Vagina (tissue), 2 donors: ENCODE results near the gene ROPN1B. TPM values are rescaled to one million over a fixed set of nuclear protein-coding genes. Genes with fewer than 3 reads are reported as not detected.

Source experiments
- DNase-seq, 2 donors: peaks; one replicate each; pipeline ENCODE4 v3.0.0-alpha.2; 2017; ENCODE audit errors: extremely low spot score in 2 of 2
- H3K27ac ChIP-seq: fragments of 200-600 bp; sonication (generic); one replicate; pipeline ENCODE4 v1.5.1; 2019
- H3K27me3 ChIP-seq: fragments of 200-600 bp; sonication (generic); one replicate; pipeline ENCODE4 v1.5.1; 2019
- H3K36me3 ChIP-seq, 2 donors: fragments of 200-600 bp; sonication (generic); one replicate each; pipeline ENCODE4 v1.5.1; 2017 to 2019
- H3K4me1 ChIP-seq: fragments of 200-600 bp; sonication (generic); one replicate; pipeline ENCODE4 v1.5.1; 2019
- H3K4me3 ChIP-seq, 2 donors: fragments of 200-600 bp; sonication (generic); 1 replicate in 1 of 2; 2 replicates in 1 of 2; pipeline ENCODE4 v1.5.1; 2016 to 2019
- H3K9me3 ChIP-seq: fragments of 200-600 bp; sonication (generic); one replicate; pipeline ENCODE4 v1.5.1; 2019
- CTCF ChIP-seq, 3 experiments: fragments of 450-650 bp in 2 of 3; fragments of 200-600 bp in 1 of 3; sonication (generic) in 1 of 3; IDR thresholded peaks; one replicate each; pipeline ENCODE4 v1.5.1; 2017 to 2019; ENCODE audit warnings: antibody characterized with exemption in 3 of 3, mild to moderate bottlenecking in 2 of 3, moderate library complexity in 2 of 3
- POLR2A ChIP-seq, 2 donors: fragments of 450-650 bp; IDR thresholded peaks; one replicate each; pipeline ENCODE4 v1.6.1; 2017; ENCODE audit warnings: antibody characterized with exemption in 2 of 2, mild to moderate bottlenecking in 2 of 2, moderate library complexity in 2 of 2
- POLR2AphosphoS5 ChIP-seq, 2 donors: sonication (generic); formaldehyde crosslinking; IDR thresholded peaks; one replicate each; pipeline ENCODE4 v1.9.0; 2017; ENCODE audit warnings: antibody characterized with exemption in 2 of 2, mild to moderate bottlenecking in 2 of 2, low read depth in 1 of 2; ENCODE audit not compliant: insufficient read depth in 1 of 2
- intact Hi-C: fragments of 100-400 bp; cut with DNase I; formaldehyde crosslinking; loops from one replicate; pipeline ENCODE4 v1.15.1; 2023
- total RNA-seq: library from RNA; depleted of rRNA; stranded (reverse); fragments of >200 nt; gene quantifications from one replicate; pipeline ENCODE4 v1.2.3, GENCODE V29; 2016

Gene ROPN1B
- total RNA-seq, 1 donor from 2014 or later: not detected

GRCh38 chr3:126014252-126014651 lies 45.3 kb downstream of the ROPN1B start:
- DNase-seq: peak; percentile 60 to 74
- Histone ChIP-seq H3K4me3 (no peak overlapping the region), H3K9me3 (no peaks in the 10 kb centered on the region), H3K27ac (no peak overlapping the region), H3K36me3 (peaks cover 0 to 32% of the 10 kb centered on the region in 2 donors), H3K4me1 (no peaks in the 10 kb centered on the region), H3K27me3 (no peaks in the 10 kb centered on the region)
- intact Hi-C loops: no loop called here
- TF ChIP-seq CTCF (IDR thresholded peaks at IDR 0.05): no peak
- TF ChIP-seq POLR2AphosphoS5 (IDR thresholded peaks at IDR 0.05; ENCODE audit: insufficient read depth in 1 of 2, low read depth in 1 of 2): no peak
- TF ChIP-seq POLR2A (IDR thresholded peaks at IDR 0.05): no peak

DNA sequence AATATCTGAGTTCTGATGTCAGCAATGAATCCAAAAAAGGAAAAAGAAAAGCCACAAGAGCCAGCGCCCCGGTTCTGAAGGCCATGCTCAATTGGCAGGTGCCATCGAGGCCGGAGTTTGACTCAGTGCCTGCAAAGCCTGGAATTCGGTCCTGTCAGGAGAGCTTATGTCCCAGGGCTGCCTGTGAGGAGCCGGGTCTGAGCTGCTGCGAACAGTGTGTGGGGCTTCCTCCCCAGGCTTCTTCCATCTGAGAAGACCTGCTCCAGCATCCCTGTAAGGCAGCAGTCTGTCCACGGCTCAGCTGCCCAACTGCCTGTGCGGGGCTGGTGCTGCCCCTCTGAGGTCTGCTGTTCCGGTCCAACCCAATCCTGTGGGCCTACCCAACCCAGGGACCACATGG lies 46.1 kb downstream of the ROPN1B start:
- no peaks in the 10 kb centered on the region for H3K9me3 ChIP-seq
- DNase-seq: peak in 1 of 2 donors; percentile 72
- H3K4me1 ChIP-seq: no peaks in the 10 kb centered on the region
- H3K27ac ChIP-seq: no peak overlapping the region
- no peak for TF ChIP-seq CTCF (IDR thresholded peaks at IDR 0.05)
- no peak for TF ChIP-seq POLR2AphosphoS5 (IDR thresholded peaks at IDR 0.05; ENCODE audit: insufficient read depth in 1 of 2, low read depth in 1 of 2)
- no peak for TF ChIP-seq POLR2A (IDR thresholded peaks at IDR 0.05)
- H3K4me3 ChIP-seq: no peak overlapping the region
- H3K27me3 ChIP-seq: no peaks in the 10 kb centered on the region
- peaks cover 0 to 32% of the 10 kb centered on the region in 2 donors for H3K36me3 ChIP-seq
- intact Hi-C loops: no loop called here

GRCh38 chr3:126016616-126017015 lies 47.6 kb downstream of the ROPN1B start:
- Histone ChIP-seq H3K4me3 (no peak overlapping the region), H3K36me3 (peaks cover 0 to 30% of the 10 kb centered on the region in 2 donors), H3K4me1 (no peaks in the 10 kb centered on the region), H3K9me3 (no peaks in the 10 kb centered on the region), H3K27me3 (no peaks in the 10 kb centered on the region), H3K27ac (no peak overlapping the region)
- no peak for TF ChIP-seq CTCF (IDR thresholded peaks at IDR 0.05)
- no peak for TF ChIP-seq POLR2AphosphoS5 (IDR thresholded peaks at IDR 0.05; ENCODE audit: insufficient read depth in 1 of 2, low read depth in 1 of 2)
- TF ChIP-seq POLR2A (IDR thresholded peaks at IDR 0.05): no peak
- intact Hi-C loops: no loop called here
- peak; percentile 40 to 79 for DNase-seq

DNA sequence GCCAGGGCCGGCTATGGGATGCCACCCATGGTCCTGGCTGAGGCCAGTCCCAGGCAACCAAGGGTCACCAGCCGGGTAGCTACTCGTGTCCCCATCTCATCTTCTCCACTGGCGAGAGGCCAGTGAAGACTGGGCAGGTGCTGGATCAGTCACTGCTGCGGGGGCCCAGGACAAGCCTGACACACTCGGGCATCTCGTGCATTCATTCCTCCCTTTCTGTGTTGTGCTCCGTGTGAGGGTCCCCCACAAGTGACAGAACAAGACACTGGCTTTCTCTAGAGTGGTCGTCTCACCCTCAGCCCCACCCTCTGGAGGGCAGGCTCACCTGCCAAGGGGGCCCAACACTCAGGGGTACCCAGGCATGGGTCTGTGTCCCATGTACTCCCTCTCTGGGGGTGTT lies 48.4 kb downstream of the ROPN1B start:
- Histone ChIP-seq H3K27me3 (no peaks in the 10 kb centered on the region), H3K4me3 (no peak overlapping the region), H3K36me3 (peaks cover 0 to 22% of the 10 kb centered on the region in 2 donors), H3K4me1 (no peaks in the 10 kb centered on the region), H3K9me3 (no peaks in the 10 kb centered on the region), H3K27ac (no peak overlapping the region)
- no peak for TF ChIP-seq CTCF (IDR thresholded peaks at IDR 0.05)
- TF ChIP-seq POLR2AphosphoS5 (IDR thresholded peaks at IDR 0.05; ENCODE audit: insufficient read depth in 1 of 2, low read depth in 1 of 2): no peak
- TF ChIP-seq POLR2A (IDR thresholded peaks at IDR 0.05): no peak
- intact Hi-C loops: no loop called here
- DNase-seq: peak; percentile 52 to 74

DNA sequence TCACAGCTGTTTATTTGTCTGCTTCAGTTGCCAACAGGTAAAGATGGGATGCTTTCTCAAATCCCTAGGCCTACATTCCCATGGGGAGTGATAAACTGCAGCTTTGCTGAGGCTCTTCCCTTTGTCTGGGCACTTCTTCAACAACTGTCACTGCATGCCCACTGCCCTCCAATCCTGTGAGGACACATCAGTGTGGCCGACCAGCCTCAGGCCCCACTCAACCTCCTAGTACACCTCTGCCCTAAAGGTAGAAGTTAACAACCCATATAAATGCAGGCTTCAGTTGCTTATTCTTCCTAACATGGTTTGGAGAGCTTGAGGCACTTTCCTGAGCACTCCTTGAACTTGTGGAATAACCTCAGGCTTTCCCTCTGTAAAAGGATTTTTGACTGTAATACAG lies 49.6 kb downstream of the ROPN1B start:
- peak in 1 of 2 donors; percentile 58 for DNase-seq
- no peak overlapping the region for H3K27ac ChIP-seq
- no peaks in the 10 kb centered on the region for H3K9me3 ChIP-seq
- intact Hi-C loops: no loop called here
- no peak for TF ChIP-seq CTCF (IDR thresholded peaks at IDR 0.05)
- no peak for TF ChIP-seq POLR2AphosphoS5 (IDR thresholded peaks at IDR 0.05; ENCODE audit: insufficient read depth in 1 of 2, low read depth in 1 of 2)
- TF ChIP-seq POLR2A (IDR thresholded peaks at IDR 0.05): no peak
- H3K36me3 ChIP-seq: peaks cover 0 to 28% of the 10 kb centered on the region in 2 donors
- H3K27me3 ChIP-seq: no peaks in the 10 kb centered on the region
- no peaks in the 10 kb centered on the region for H3K4me1 ChIP-seq
- H3K4me3 ChIP-seq: no peak overlapping the region
